Karpas-422 (cell line): ENCODE data around the gene PRRG4. TPM values are rescaled to one million over a fixed set of nuclear protein-coding genes. Genes with fewer than 3 reads are reported as not detected.
"Not testable (repeated sequence)": the region's sequence is repeated elsewhere in the genome, so short reads cannot be mapped to it uniquely, and the experiment has no call there.

Experiments used
- DNase-seq: peaks from one replicate; pipeline ENCODE4 v3.0.0-alpha.2; 2015
- H2AFZ ChIP-seq: fragments of 200-600 bp; sonication (generic); 2 replicates; pipeline ENCODE4 v1.6.1; 2014; ENCODE audit warnings: antibody characterized with exemption, low read length, mixed read lengths
- H3K27ac ChIP-seq: fragments of 200-600 bp; sonication (generic); 2 replicates; pipeline ENCODE4 v1.5.1; 2014; ENCODE audit warnings: mild to moderate bottlenecking, low read length, moderate library complexity
- H3K27me3 ChIP-seq: fragments of 200-600 bp; sonication (generic); 2 replicates; pipeline ENCODE4 v1.6.1; 2014; ENCODE audit warnings: low read length, mixed read lengths
- H3K36me3 ChIP-seq: fragments of 200-600 bp; sonication (generic); 2 replicates; pipeline ENCODE4 v1.6.1; 2014; ENCODE audit warnings: low read length, mixed read lengths; ENCODE audit not compliant: insufficient read depth
- H3K4me1 ChIP-seq: fragments of 200-600 bp; sonication (generic); 2 replicates; pipeline ENCODE4 v1.6.1; 2014; ENCODE audit warnings: mild to moderate bottlenecking, low read length, mixed read lengths
- H3K4me2 ChIP-seq: fragments of 200-600 bp; sonication (generic); 2 replicates; pipeline ENCODE4 v1.6.1; 2014; ENCODE audit warnings: low read length, low read depth, mild to moderate bottlenecking; ENCODE audit not compliant: poor library complexity, severe bottlenecking
- H3K4me3 ChIP-seq: fragments of 200-600 bp; sonication (generic); 2 replicates; pipeline ENCODE4 v1.5.1; 2014; ENCODE audit warnings: mild to moderate bottlenecking, antibody characterized with exemption, low read length, mixed read lengths
- H3K79me2 ChIP-seq: fragments of 200-600 bp; sonication (generic); 2 replicates; pipeline ENCODE4 v1.6.1; 2014; ENCODE audit warnings: mild to moderate bottlenecking, low read length, mixed read lengths
- H3K9ac ChIP-seq: fragments of 200-600 bp; sonication (generic); 2 replicates; pipeline ENCODE4 v1.6.0; 2014; ENCODE audit warnings: low read length
- H3K9me2 ChIP-seq: fragments of 200-600 bp; sonication (generic), shearing (Covaris generic); replicated peaks from 2 replicates; pipeline ENCODE4 v1.6.0; 2014; ENCODE audit warnings: mild to moderate bottlenecking, low read length, moderate library complexity; ENCODE audit not compliant: insufficient read depth
- H3K9me3 ChIP-seq: fragments of 300-700, 200-600 bp; sonication (generic); 2 replicates; pipeline ENCODE4 v1.6.1; 2014; ENCODE audit warnings: low read length, mixed read lengths
- H4K20me1 ChIP-seq: fragments of 200-600 bp; sonication (generic); 2 replicates; pipeline ENCODE4 v1.6.1; 2014; ENCODE audit warnings: mild to moderate bottlenecking, antibody characterized with exemption, low read length, low read depth; ENCODE audit not compliant: insufficient read depth
- total RNA-seq: library from RNA; depleted of rRNA; stranded (reverse); fragments of >200 nt; shearing (Covaris generic); gene quantifications from 2 replicates; pipeline ENCODE4 v1.2.3, GENCODE V29; 2014; ENCODE audit warnings: low replicate concordance

Gene PRRG4
- total RNA-seq, 1 experiment from 2014 or later: 0.19 TPM

DNA sequence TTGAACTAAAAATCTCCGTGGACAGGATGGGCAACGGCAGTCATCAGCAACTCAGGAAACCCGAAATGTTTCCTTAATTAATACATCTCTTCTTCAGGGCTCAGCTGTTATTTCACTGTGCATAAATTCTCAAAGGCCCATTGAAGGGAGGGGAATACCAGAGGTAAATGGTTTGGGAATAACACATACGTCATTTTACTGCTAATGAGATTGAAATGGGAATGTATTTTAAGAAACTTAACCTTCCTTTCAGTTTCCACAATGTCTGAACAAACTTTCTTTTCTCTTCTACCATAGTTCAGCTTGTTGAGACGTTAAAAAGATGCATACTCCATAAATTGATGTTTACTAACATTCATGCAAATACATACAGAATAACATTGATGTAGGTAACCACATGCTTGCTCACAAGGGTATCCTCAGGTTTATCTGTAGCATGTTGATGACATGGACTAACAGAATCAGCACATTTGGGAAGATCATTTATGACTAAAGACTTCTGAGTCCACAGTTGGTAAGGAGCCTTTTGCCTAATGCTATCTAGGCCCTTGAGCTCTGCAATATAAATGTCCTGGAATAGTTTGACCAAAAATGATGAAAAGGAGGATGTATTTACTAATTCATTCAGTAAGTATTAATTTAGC is 7.7 kb upstream of the PRRG4 start:
- Histone ChIP-seq H3K4me3 (no peak overlapping the region), H3K9me3 (no peaks in the 10 kb centered on the region), H3K27ac (no peak overlapping the region), H3K4me1 (peaks cover 9% of the 10 kb centered on the region), H3K36me3 (no peaks in the 10 kb centered on the region), H3K79me2 (no peaks in the 10 kb centered on the region), H2AFZ (no peak overlapping the region), H3K4me2 (peak overlapping the region; percentile 14), H3K9me2 (no peaks in the 10 kb centered on the region), H3K27me3 (no peaks in the 10 kb centered on the region), H4K20me1 (no peaks in the 10 kb centered on the region), H3K9ac (no peak overlapping the region)
- no peak for DNase-seq

DNA sequence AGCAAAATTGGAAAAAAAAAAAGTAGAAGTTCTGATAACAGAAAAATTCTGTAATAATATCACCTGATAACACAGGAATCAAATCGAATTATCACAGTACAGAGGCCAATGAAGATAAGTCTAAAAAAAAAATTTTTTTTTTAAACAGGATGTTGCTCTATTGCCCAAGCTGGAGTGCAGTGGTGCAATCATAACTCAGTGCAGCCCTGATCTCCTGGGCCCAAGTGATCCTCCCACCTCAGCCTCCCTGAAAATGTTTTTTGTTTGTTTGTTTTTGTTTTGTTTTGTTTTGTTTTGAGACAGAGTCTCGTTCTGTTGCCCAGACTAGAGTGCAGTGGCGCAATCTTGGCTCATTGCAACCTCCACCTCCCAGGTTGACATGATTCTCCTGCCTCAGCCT is 6.1 kb upstream of the PRRG4 start:
- H3K36me3 ChIP-seq, H2AFZ ChIP-seq, H3K9ac ChIP-seq, H3K79me2 ChIP-seq, H4K20me1 ChIP-seq, H3K9me3 ChIP-seq, H3K4me1 ChIP-seq, H3K27ac ChIP-seq, H3K9me2 ChIP-seq, H3K4me3 ChIP-seq, H3K27me3 ChIP-seq, DNase-seq, H3K4me2 ChIP-seq: not testable (repeated sequence)

DNA sequence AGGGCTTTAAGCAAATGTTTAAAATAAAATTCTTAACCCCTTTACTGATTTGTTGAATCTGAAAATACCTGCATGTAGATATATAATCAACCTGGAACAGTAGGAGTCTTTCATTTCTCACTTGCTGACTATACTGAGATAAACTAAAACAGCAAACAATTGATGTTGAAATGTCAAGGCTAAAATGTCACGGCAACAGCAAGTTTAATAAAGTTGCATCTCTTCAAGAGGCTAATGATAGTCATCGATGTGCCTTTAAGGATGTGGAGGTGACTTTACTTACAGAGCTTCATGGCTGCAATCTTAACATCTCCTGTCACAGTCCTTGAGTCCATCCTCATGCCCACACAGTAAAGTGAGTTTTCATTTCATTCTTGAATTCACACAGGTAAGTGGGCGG is 3.6 kb upstream of the PRRG4 start:
- Histone ChIP-seq H3K9me3 (no peaks in the 10 kb centered on the region), H3K79me2 (no peaks in the 10 kb centered on the region), H3K4me1 (peaks cover 24% of the 10 kb centered on the region), H3K4me2 (no peak overlapping the region), H3K27ac (no peak overlapping the region), H3K4me3 (no peak overlapping the region), H2AFZ (no peak overlapping the region), H3K36me3 (no peaks in the 10 kb centered on the region), H4K20me1 (no peaks in the 10 kb centered on the region), H3K9me2 (no peaks in the 10 kb centered on the region), H3K9ac (no peak overlapping the region), H3K27me3 (no peaks in the 10 kb centered on the region)
- DNase-seq: no peak

DNA sequence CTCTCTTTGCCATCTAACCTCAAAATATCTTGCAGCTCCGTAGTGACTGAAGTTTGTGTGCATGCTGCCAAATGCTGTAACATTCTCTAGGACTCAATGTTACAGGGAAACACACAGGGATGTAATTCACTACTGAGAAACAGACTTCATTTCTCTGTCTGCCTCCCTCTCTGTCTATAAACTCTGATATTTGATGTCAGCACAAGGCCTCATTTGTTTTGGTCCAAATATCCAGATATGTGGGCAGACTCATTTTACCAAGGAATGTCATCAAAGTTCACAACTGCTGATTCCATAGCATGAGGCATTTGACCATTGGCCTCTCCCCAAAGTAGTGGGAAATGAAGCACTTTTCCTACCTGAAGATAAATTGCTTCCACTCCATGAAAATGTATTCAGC is 2.5 kb upstream of the PRRG4 start:
- no peaks in the 10 kb centered on the region for H4K20me1 ChIP-seq
- no peak overlapping the region for H2AFZ ChIP-seq
- H3K9me2 ChIP-seq: no peaks in the 10 kb centered on the region
- H3K4me3 ChIP-seq: no peak overlapping the region
- H3K27ac ChIP-seq: no peak overlapping the region
- DNase-seq: no peak
- H3K36me3 ChIP-seq: no peaks in the 10 kb centered on the region
- no peak overlapping the region for H3K4me2 ChIP-seq
- H3K9me3 ChIP-seq: no peaks in the 10 kb centered on the region
- peaks cover 15% of the 10 kb centered on the region for H3K4me1 ChIP-seq
- H3K79me2 ChIP-seq: no peaks in the 10 kb centered on the region
- H3K27me3 ChIP-seq: no peaks in the 10 kb centered on the region
- H3K9ac ChIP-seq: no peak overlapping the region

DNA sequence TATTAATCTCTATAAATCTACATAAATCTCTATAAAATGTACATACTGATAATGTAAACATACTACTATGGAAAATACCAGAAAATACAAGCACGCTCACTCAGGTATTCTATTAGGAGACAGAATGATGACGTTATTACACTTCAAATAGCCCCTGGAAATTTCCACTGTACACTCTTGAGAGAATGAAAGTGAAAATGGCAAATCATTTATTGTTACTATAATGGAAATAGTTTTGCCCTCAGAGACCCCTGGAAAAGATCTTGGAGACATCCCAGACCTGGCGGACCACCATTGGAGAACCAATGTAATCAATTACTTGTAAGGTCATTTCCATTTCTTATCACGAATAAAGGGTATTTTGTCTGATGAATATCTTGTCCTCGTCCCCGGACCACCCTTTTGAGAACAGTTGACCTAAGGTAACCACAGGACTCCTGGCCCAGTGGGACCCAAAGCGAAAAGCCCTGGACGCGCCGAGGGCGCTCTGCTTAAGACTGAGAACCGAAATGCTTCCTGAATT is 509 bp upstream of the PRRG4 start:
- Histone ChIP-seq H3K9ac (peak overlapping the region; percentile 51), H3K4me3 (peak overlapping the region; percentile 65)
- no peak for DNase-seq

DNA sequence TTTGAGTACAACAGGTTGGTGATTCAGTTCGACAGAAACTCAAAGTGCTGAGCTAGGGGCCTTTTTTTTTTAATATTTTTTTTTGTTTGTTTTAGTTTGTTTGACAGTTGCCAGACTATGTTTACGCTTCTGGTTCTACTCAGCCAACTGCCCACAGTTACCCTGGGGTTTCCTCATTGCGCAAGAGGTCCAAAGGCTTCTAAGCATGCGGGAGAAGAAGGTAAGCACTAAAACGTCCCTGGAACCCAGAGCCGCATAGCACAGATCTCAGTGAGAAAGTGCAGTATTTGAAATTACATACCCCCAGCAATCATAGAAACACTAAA is 649 bp downstream of the PRRG4 start:
- Histone ChIP-seq H3K27me3 (no peaks in the 10 kb centered on the region), H3K27ac (no peak overlapping the region), H3K36me3 (no peaks in the 10 kb centered on the region), H3K9ac (no peak overlapping the region), H4K20me1 (no peaks in the 10 kb centered on the region), H3K9me3 (no peaks in the 10 kb centered on the region), H3K9me2 (no peaks in the 10 kb centered on the region), H3K4me1 (peaks cover 15% of the 10 kb centered on the region), H3K4me3 (peak overlapping the region; percentile 65), H2AFZ (no peak overlapping the region), H3K79me2 (no peaks in the 10 kb centered on the region), H3K4me2 (peak overlapping the region; percentile 79)
- DNase-seq: no peak

More for the DNA sequence above, 509 bp upstream of the PRRG4 start:
- Histone ChIP-seq H3K4me1 (peaks cover 15% of the 10 kb centered on the region), H3K4me2 (peak overlapping the region; percentile 79), H3K27me3 (no peaks in the 10 kb centered on the region), H3K27ac (no peak overlapping the region), H4K20me1 (no peaks in the 10 kb centered on the region), H3K36me3 (no peaks in the 10 kb centered on the region), H3K9me2 (no peaks in the 10 kb centered on the region), H3K9me3 (no peaks in the 10 kb centered on the region), H2AFZ (peak overlapping the region; percentile 71), H3K79me2 (no peaks in the 10 kb centered on the region)

DNA sequence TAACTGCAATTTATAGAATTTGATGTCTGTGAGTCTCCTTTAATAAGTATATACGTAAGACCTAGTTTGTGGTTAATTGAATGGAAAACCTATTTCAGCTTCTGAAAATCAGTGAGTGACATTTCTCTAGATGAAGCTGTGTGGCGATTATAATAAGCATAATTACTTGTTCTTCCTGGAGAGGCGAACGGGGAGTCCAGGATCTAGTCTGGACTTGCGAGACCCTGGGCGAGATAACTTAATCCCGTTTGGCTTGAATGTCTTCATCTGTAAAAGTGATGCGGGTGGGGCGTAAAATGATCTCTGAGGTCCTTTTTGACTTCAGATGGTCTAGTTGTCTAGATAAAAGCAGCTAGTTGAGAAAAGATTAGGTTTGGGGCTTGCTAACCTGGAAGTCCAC is 1.1 kb downstream of the PRRG4 start:
- Histone ChIP-seq H4K20me1 (no peaks in the 10 kb centered on the region), H3K9me2 (no peaks in the 10 kb centered on the region), H3K4me2 (no peak overlapping the region), H3K9me3 (no peaks in the 10 kb centered on the region), H3K4me1 (peaks cover 15% of the 10 kb centered on the region), H3K36me3 (no peaks in the 10 kb centered on the region), H3K9ac (no peak overlapping the region), H3K27ac (no peak overlapping the region), H3K4me3 (no peak overlapping the region), H3K27me3 (no peaks in the 10 kb centered on the region), H3K79me2 (no peaks in the 10 kb centered on the region), H2AFZ (no peak overlapping the region)
- no peak for DNase-seq

DNA sequence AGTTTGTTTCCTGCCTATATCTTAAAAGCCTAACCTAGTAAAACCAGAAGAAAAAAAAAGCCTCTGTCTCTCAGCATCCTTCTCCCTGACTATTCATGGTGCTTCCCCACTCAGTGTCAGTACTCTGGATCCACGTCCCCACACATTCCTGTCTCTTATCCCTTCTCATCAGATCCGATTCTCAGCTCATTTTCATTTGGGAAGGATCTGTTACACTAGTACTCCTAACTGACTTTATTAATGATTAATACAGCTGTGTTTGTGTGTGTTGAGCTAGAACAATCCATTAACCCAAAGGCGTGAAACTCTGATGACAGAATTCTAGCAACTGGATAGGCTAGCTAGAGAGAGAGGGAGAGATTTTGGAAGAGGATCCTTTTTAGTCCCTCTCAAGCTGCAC is 1.5 kb downstream of the PRRG4 start:
- no peak overlapping the region for H2AFZ ChIP-seq
- no peaks in the 10 kb centered on the region for H3K9me3 ChIP-seq
- H3K4me2 ChIP-seq: no peak overlapping the region
- H3K79me2 ChIP-seq: no peaks in the 10 kb centered on the region
- H3K27me3 ChIP-seq: no peaks in the 10 kb centered on the region
- no peak overlapping the region for H3K27ac ChIP-seq
- H4K20me1 ChIP-seq: no peaks in the 10 kb centered on the region
- no peak overlapping the region for H3K9ac ChIP-seq
- H3K4me3 ChIP-seq: no peak overlapping the region
- H3K36me3 ChIP-seq: no peaks in the 10 kb centered on the region
- H3K4me1 ChIP-seq: peaks cover 15% of the 10 kb centered on the region
- no peaks in the 10 kb centered on the region for H3K9me2 ChIP-seq
- DNase-seq: no peak
